HL-60 (cell line): ENCODE measurements around the gene HCFC1R1.
"Not testable (repeated sequence)": the region's sequence is repeated elsewhere in the genome, so short reads cannot be mapped to it uniquely, and the experiment has no call there.

Source experiments
- DNase-seq, 2 experiments: peaks; one replicate each; pipeline ENCODE4 v3.0.0-alpha.2; 2010 to 2020; ENCODE audit warnings: low read depth in 1 of 2, low spot score in 1 of 2
- H3K27ac ChIP-seq: fragments of 250-450 bp; sonication (Bioruptor Pico); replicated peaks from 2 replicates; pipeline ENCODE4 v1.5.1; 2020; ENCODE audit warnings: mild to moderate bottlenecking, moderate library complexity
- H3K27me3 ChIP-seq: fragments of 250-450 bp; sonication (Bioruptor Pico); 2 replicates; pipeline ENCODE4 v1.5.1; 2021; ENCODE audit warnings: mild to moderate bottlenecking, moderate library complexity; ENCODE audit not compliant: insufficient read depth, poor library complexity, severe bottlenecking
- H3K4me3 ChIP-seq: replicated peaks from 2 replicates; pipeline ENCODE4 v1.5.1; 2011; ENCODE audit warnings: mild to moderate bottlenecking, control low read depth, low read length; ENCODE audit not compliant: insufficient read depth
- GABPA ChIP-seq: IDR thresholded peaks from 2 replicates; pipeline ENCODE4 v1.6.1; 2012; ENCODE audit warnings: low read depth
- POLR2AphosphoS5 ChIP-seq: IDR thresholded peaks from 2 replicates; pipeline ENCODE4 v1.6.1; 2012; ENCODE audit warnings: low read depth
- REST ChIP-seq: IDR thresholded peaks from 2 replicates; pipeline ENCODE4 v1.6.1; 2012; ENCODE audit warnings: low read depth; ENCODE audit not compliant: insufficient replicate concordance
- SPI1 ChIP-seq: IDR thresholded peaks from 2 replicates; pipeline ENCODE4 v1.6.1; 2012; ENCODE audit warnings: low read depth, mild to moderate bottlenecking, borderline replicate concordance
- TF ChIP-seq, protein P1 (sequence below): IDR thresholded peaks from one replicate; pipeline ENCODE4 v1.5.1; 2011; ENCODE audit warnings: low read length, control low read depth, inconsistent platforms; ENCODE audit not compliant: insufficient read depth

HCFC1R1 gene

GRCh38 chr16:3054965-3055733 is 31.4 kb upstream of the HCFC1R1 start:
- TF ChIP-seq POLR2AphosphoS5 (peak; percentile 88), GABPA (peak; percentile 82), SPI1 (no peak), REST (no peak)
- TF ChIP-seq, protein P1, sequence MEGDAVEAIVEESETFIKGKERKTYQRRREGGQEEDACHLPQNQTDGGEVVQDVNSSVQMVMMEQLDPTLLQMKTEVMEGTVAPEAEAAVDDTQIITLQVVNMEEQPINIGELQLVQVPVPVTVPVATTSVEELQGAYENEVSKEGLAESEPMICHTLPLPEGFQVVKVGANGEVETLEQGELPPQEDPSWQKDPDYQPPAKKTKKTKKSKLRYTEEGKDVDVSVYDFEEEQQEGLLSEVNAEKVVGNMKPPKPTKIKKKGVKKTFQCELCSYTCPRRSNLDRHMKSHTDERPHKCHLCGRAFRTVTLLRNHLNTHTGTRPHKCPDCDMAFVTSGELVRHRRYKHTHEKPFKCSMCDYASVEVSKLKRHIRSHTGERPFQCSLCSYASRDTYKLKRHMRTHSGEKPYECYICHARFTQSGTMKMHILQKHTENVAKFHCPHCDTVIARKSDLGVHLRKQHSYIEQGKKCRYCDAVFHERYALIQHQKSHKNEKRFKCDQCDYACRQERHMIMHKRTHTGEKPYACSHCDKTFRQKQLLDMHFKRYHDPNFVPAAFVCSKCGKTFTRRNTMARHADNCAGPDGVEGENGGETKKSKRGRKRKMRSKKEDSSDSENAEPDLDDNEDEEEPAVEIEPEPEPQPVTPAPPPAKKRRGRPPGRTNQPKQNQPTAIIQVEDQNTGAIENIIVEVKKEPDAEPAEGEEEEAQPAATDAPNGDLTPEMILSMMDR = no peak
- no peak overlapping the region for H3K4me3 ChIP-seq
- peak overlapping the region; percentile 81 for H3K27ac ChIP-seq
- peak; percentile 90 to 91 for DNase-seq
- no peaks in the 10 kb centered on the region for H3K27me3 ChIP-seq

DNA sequence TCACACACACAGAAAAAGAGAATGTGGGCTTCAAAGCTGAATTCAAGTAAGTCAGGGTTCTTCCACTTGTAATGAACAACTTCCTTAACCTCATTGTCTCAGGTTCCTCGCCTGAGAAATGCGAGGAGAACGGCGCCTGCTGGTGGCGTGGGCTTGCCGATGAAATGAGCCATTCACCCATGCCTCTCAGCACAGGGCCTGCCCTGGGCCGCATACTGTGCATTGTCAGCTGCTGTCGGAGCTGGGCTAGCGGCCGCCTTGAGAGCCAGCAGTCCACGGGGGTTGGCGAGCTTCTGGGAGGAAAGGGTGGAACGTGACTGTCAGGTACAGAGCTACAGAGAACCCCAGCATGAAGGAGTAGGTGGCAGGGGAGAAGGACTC is 29.6 kb upstream of the HCFC1R1 start:
- DNase-seq = peak in 1 of 2 experiments; percentile 69
- H3K27ac ChIP-seq = peak overlapping the region; percentile 55
- H3K27me3 ChIP-seq, H3K4me3 ChIP-seq: not testable (repeated sequence)

DNA sequence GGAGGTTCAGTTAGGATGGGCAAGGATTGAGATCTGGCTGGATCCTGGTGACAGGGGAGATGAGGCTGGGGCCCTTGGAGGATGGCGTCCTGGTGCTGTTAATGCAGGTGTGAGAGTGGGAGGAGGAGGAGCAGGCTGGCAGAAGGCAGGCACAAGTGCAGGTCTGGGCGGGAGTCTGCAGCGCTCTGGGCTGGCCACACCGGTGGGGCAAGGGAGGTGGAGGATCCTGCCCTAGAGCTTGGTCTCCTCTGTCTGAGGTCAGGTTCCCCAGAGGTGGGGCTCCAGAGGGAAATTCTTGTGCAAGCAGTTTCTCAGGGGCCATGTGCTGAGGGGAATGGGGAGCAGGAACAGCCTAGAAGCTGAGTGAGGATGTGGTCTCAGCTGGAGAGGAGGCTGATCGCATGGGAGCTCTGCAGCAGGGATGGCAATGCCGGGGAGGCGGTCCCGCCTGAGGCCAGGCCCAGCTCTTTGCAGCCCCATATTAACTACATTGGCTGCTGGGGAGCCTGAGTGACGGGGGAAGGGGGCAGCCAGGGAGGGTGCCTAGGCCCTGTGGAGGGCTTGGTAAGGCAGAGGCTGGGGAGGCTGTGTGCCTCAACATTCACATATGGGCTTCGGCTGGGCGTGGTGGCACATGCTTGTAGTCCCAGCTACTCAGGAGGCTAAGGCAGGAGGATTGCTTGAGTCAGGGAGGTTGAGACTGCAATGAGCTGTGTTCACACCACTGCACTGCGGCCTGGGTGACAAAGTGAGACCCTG is 29.0 kb upstream of the HCFC1R1 start:
- DNase-seq = peak in 1 of 2 experiments; percentile 36
- not testable (repeated sequence) for H3K27me3 ChIP-seq, H3K4me3 ChIP-seq
- H3K27ac ChIP-seq = peak overlapping the region; percentile 78; the same call in 1 of the 2 replicates

DNA sequence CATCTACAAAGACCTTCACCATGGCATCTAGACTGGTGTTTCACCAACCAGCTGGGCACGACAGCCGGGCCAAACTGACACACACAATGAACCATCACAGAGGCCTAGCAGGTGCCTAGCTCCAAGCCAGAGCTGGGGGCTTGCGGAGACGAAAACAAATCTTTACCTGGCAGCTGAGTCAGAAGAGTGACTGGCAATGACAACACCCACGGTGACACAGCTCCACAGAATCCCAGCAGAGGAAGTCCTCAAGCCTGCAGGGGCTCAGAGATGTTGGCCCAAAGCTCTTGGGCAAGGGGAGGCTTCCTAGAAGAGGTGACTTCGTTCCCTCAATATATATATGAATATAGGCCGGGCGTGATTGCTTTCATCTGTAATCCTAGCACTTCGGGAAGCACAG is 27.8 kb upstream of the HCFC1R1 start:
- Histone ChIP-seq H3K27me3 (no peaks in the 10 kb centered on the region), H3K27ac (peak overlapping the region; percentile 78), H3K4me3 (no peak overlapping the region)
- TF ChIP-seq SPI1 = peak; percentile 54; the same call in 1 of the 2 replicates
- no peak for TF ChIP-seq GABPA
- DNase-seq = peak in 1 of 2 experiments; percentile 71

DNA sequence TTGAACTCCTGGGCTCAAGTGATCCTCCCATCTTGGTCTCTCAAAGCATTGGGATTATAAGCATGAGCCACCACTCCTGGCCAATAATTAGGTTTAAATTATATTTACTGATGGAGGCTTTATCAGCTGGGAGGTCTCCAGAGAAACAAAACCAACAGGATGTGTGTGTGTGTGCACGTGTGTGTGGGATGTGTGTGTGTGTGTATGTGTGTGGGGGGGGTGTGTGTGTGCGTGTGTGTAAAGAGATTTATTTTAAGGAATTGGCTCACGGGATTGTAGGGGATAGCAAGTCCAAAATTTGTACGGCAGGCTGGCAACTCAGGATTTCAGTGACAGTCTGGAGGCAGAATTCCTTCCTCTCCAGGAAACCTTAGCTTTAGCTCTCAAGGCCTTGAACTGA is 27.3 kb upstream of the HCFC1R1 start:
- no peak overlapping the region for H3K4me3 ChIP-seq
- peak overlapping the region; percentile 78 for H3K27ac ChIP-seq
- TF ChIP-seq REST = no peak
- TF ChIP-seq POLR2AphosphoS5 = no peak
- no peak for TF ChIP-seq GABPA
- no peak for TF ChIP-seq SPI1
- no peaks in the 10 kb centered on the region for H3K27me3 ChIP-seq
- DNase-seq = no peak
